GM23338 (cell line): ENCODE results near the gene GUCA1A. TPM values are rescaled to one million over a fixed set of nuclear protein-coding genes. Genes with fewer than 3 reads are reported as not detected.
A peak's percentile ranks its signal among the peaks of the same experiment; 100 is the strongest.

ENCODE experiments used
- ATAC-seq: fragments of 200-7000 bp; cut with Tn5 transposase; 3 replicates; pipeline ENCODE4 v1.9.1; 2020
- DNase-seq: peaks from one replicate; pipeline ENCODE4 v3.0.0-alpha.2; 2015; ENCODE audit warnings: low spot score
- H2AFZ ChIP-seq: fragments of 200-600 bp; sonication (generic); 2 replicates; pipeline ENCODE4 v1.8.0; 2016; ENCODE audit warnings: antibody characterized with exemption, mild to moderate bottlenecking, moderate library complexity
- H3F3A ChIP-seq: fragments of 200-600 bp; sonication (generic); replicated peaks from 2 replicates; pipeline ENCODE4 v1.8.0; 2017; ENCODE audit warnings: antibody characterized with exemption, mixed run types, low read depth
- H3K27ac ChIP-seq: fragments of 200-600 bp; sonication (generic); 2 replicates; pipeline ENCODE4 v1.6.1; 2016; ENCODE audit warnings: low read depth
- H3K27me3 ChIP-seq: fragments of 200-600 bp; sonication (generic); 2 replicates; pipeline ENCODE4 v1.8.0; 2016; ENCODE audit warnings: mild to moderate bottlenecking, mixed run types, moderate library complexity; ENCODE audit not compliant: insufficient read depth
- H3K36me3 ChIP-seq: fragments of 200-600 bp; sonication (generic); 2 replicates; pipeline ENCODE4 v1.8.0; 2016; ENCODE audit warnings: mild to moderate bottlenecking; ENCODE audit not compliant: insufficient read depth
- H3K4me1 ChIP-seq: fragments of 200-600 bp; sonication (generic); 2 replicates; pipeline ENCODE4 v1.8.0; 2016; ENCODE audit warnings: mild to moderate bottlenecking, moderate library complexity; ENCODE audit not compliant: insufficient read depth
- H3K4me2 ChIP-seq: fragments of 200-600 bp; sonication (generic); 2 replicates; pipeline ENCODE4 v1.7.1; 2017; ENCODE audit warnings: mixed run types
- H3K4me3 ChIP-seq: fragments of 200-600 bp; sonication (generic); 2 replicates; pipeline ENCODE4 v1.6.1; 2016; ENCODE audit warnings: mixed run types
- H3K79me2 ChIP-seq: fragments of 200-600 bp; sonication (generic); replicated peaks from 2 replicates; pipeline ENCODE4 v1.8.0; 2017; ENCODE audit warnings: mild to moderate bottlenecking; ENCODE audit not compliant: insufficient read depth
- H3K9me2 ChIP-seq: fragments of 200-600 bp; sonication (generic); 2 replicates; pipeline ENCODE4 v1.8.0; 2017; ENCODE audit not compliant: insufficient read depth
- H4K20me1 ChIP-seq: fragments of 200-600 bp; sonication (generic); replicated peaks from 2 replicates; pipeline ENCODE4 v1.8.0; 2017; ENCODE audit warnings: mild to moderate bottlenecking; ENCODE audit not compliant: insufficient read depth
- H3K27ac Mint-ChIP-seq: 2 replicates; pipeline ENCODE4 v1.8.0; 2020; ENCODE audit warnings: inconsistent platforms, mild to moderate bottlenecking, moderate library complexity, mixed read lengths
- H3K27me3 Mint-ChIP-seq: 3 replicates; pipeline ENCODE4 v1.8.0; 2022; ENCODE audit warnings: low read depth, mild to moderate bottlenecking, moderate library complexity, mixed read lengths, inconsistent platforms; ENCODE audit not compliant: insufficient read depth, poor library complexity
- H3K36me3 Mint-ChIP-seq: 3 replicates; pipeline ENCODE4 v1.8.0; 2021; ENCODE audit warnings: low read depth, mild to moderate bottlenecking, inconsistent platforms, moderate library complexity, mixed read lengths
- H3K4me1 Mint-ChIP-seq: 3 replicates; pipeline ENCODE4 v1.8.0; 2020; ENCODE audit warnings: mild to moderate bottlenecking, inconsistent platforms, mixed read lengths
- H3K4me3 Mint-ChIP-seq: 3 replicates; pipeline ENCODE4 v1.8.0; 2021; ENCODE audit warnings: moderate library complexity, mild to moderate bottlenecking, inconsistent platforms, mixed read lengths
- H3K9me3 Mint-ChIP-seq: 3 replicates; pipeline ENCODE4 v1.8.0; 2020; ENCODE audit warnings: moderate library complexity, mild to moderate bottlenecking, inconsistent platforms, mixed read lengths
- CREB1 ChIP-seq: fragments of 250-450 bp; sonication (Bioruptor Pico); IDR thresholded peaks from 2 replicates; pipeline ENCODE4 v1.5.0; 2020; ENCODE audit warnings: low read depth, mild to moderate bottlenecking, moderate library complexity
- CTCF ChIP-seq, 2 experiments: fragments of 200-600 bp in 1 of 2; sonication (generic) in 1 of 2; conservative IDR thresholded peaks; 2 replicates each; pipeline versions ENCODE4 v1.5.1 to v1.6.1; 2016 to 2017; ENCODE audit warnings: antibody characterized with exemption in 2 of 2, low read depth in 2 of 2, mild to moderate bottlenecking in 2 of 2, moderate library complexity in 1 of 2
- ETS1 ChIP-seq: IDR thresholded peaks from 2 replicates; pipeline ENCODE4 v1.6.1; 2016; ENCODE audit warnings: antibody characterized with exemption
- EZH2 ChIP-seq: fragments of 200-600 bp; sonication (generic); IDR thresholded peaks from one replicate; pipeline ENCODE4 v1.8.0; 2017; ENCODE audit warnings: antibody characterized with exemption, mild to moderate bottlenecking, low read depth; ENCODE audit not compliant: unreplicated experiment
- EZH2phosphoT487 ChIP-seq: fragments of 200-600 bp; sonication (generic); IDR thresholded peaks from one replicate; pipeline ENCODE4 v1.8.1; 2018; ENCODE audit warnings: antibody characterized with exemption; ENCODE audit not compliant: unreplicated experiment
- JUNB ChIP-seq: IDR thresholded peaks from one replicate; pipeline ENCODE4 v1.6.1; 2016; ENCODE audit warnings: antibody characterized with exemption; ENCODE audit not compliant: unreplicated experiment
- NANOG ChIP-seq: IDR thresholded peaks from 2 replicates; pipeline ENCODE4 v1.6.1; 2016; ENCODE audit warnings: antibody characterized with exemption, borderline replicate concordance
- POLR2AphosphoS5 ChIP-seq: IDR thresholded peaks from 2 replicates; pipeline ENCODE4 v1.6.1; 2016; ENCODE audit warnings: antibody characterized with exemption, low read depth
- STAT1 ChIP-seq: IDR thresholded peaks from one replicate; pipeline ENCODE4 v1.6.1; 2016; ENCODE audit warnings: antibody characterized with exemption; ENCODE audit not compliant: unreplicated experiment
- ZNF114 ChIP-seq: fragments of 250-450 bp; sonication (Bioruptor Pico); IDR thresholded peaks from 2 replicates; pipeline ENCODE4 v1.5.0; 2020; ENCODE audit warnings: mild to moderate bottlenecking, moderate library complexity
- ZNF331 ChIP-seq: fragments of 250-450 bp; sonication (Bioruptor Pico); IDR thresholded peaks from 2 replicates; pipeline ENCODE4 v1.5.0; 2020; ENCODE audit warnings: low read depth, mild to moderate bottlenecking, moderate library complexity
- ZNF462 ChIP-seq: fragments of 250-450 bp; sonication (Bioruptor Pico); IDR thresholded peaks from 2 replicates; pipeline ENCODE4 v1.5.0; 2020; ENCODE audit warnings: mild to moderate bottlenecking, moderate library complexity
- polyA plus RNA-seq: library from polyadenylated mRNA; unstranded; fragments of >200 nt; fragmentation: Nextera tagmentation; extraction: Ambion mirVana; gene quantifications from 2 replicates; pipeline ENCODE4 v1.2.1, GENCODE V29; 2016
- total RNA-seq: library from RNA; depleted of rRNA; stranded (reverse); fragments of >200 nt; shearing (Covaris generic); gene quantifications from 2 replicates; pipeline ENCODE4 v1.2.3, GENCODE V29; 2014
- TF ChIP-seq, protein P1 (sequence below): IDR thresholded peaks from one replicate; pipeline ENCODE4 v1.6.1; 2018; ENCODE audit warnings: antibody characterized with exemption; ENCODE audit not compliant: unreplicated experiment

The GUCA1A gene
- total and polyA plus RNA-seq, 2 experiments from 2014 or later, result 5.2 to 10.6 TPM

GRCh38 chr6:42226161-42226611 is 53.0 kb downstream of the GUCA1A start:
- Histone ChIP-seq H3K4me3 (no peak overlapping the region), H4K20me1 (no peaks in the 10 kb centered on the region), H3K79me2 (no peaks in the 10 kb centered on the region), H2AFZ (no peak overlapping the region), H3K4me1 (no peaks in the 10 kb centered on the region), H3F3A (peaks cover 10% of the 10 kb centered on the region; the same call in 1 of the 2 replicates), H3K27me3 (no peaks in the 10 kb centered on the region), H3K27ac (peak overlapping the region; percentile 57; the same call in 1 of the 2 replicates), H3K36me3 (0 out of 2 replicates have a peak, but pooled peaks cover 2% of the 10 kb centered on the region), H3K4me2 (no peak overlapping the region), H3K9me2 (no peaks in the 10 kb centered on the region)
- Mint-ChIP-seq H3K27ac (peak overlapping the region; percentile 55; the same call in 1 of the 2 replicates), H3K9me3 (no peaks in the 10 kb centered on the region), H3K36me3 (peaks cover 27% of the 10 kb centered on the region), H3K4me3 (no peak overlapping the region), H3K27me3 (no peaks in the 10 kb centered on the region), H3K4me1 (peaks cover 9% of the 10 kb centered on the region; the same call in 2 of the 3 replicates)
- ATAC-seq, result no peak
- TF ChIP-seq ZNF114 (CRISPR knock-in tag) (no peak), STAT1 (no peak), CREB1 (no peak), POLR2AphosphoS5 (no peak), EZH2phosphoT487 (no peak), ZNF462 (CRISPR knock-in tag) (no peak), ETS1 (no peak), CTCF (conservative IDR thresholded peaks at IDR 0.05; ENCODE audit: low read depth in 2 of 2) (no peak), JUNB (no peak), ZNF331 (CRISPR knock-in tag) (no peak), NANOG (no peak), EZH2 (no peak)
- TF ChIP-seq, protein P1, sequence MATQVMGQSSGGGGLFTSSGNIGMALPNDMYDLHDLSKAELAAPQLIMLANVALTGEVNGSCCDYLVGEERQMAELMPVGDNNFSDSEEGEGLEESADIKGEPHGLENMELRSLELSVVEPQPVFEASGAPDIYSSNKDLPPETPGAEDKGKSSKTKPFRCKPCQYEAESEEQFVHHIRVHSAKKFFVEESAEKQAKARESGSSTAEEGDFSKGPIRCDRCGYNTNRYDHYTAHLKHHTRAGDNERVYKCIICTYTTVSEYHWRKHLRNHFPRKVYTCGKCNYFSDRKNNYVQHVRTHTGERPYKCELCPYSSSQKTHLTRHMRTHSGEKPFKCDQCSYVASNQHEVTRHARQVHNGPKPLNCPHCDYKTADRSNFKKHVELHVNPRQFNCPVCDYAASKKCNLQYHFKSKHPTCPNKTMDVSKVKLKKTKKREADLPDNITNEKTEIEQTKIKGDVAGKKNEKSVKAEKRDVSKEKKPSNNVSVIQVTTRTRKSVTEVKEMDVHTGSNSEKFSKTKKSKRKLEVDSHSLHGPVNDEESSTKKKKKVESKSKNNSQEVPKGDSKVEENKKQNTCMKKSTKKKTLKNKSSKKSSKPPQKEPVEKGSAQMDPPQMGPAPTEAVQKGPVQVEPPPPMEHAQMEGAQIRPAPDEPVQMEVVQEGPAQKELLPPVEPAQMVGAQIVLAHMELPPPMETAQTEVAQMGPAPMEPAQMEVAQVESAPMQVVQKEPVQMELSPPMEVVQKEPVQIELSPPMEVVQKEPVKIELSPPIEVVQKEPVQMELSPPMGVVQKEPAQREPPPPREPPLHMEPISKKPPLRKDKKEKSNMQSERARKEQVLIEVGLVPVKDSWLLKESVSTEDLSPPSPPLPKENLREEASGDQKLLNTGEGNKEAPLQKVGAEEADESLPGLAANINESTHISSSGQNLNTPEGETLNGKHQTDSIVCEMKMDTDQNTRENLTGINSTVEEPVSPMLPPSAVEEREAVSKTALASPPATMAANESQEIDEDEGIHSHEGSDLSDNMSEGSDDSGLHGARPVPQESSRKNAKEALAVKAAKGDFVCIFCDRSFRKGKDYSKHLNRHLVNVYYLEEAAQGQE, result no peak
- DNase-seq, result no peak
